Neutrophil (primary cell): ENCODE results near the gene DVL1.
"Not testable (repeated sequence)": the region's sequence is repeated elsewhere in the genome, so short reads cannot be mapped to it uniquely, and the experiment has no call there.

Source experiments
- H3K27ac ChIP-seq: fragments of 200-600 bp; sonication (generic); 2 replicates; pipeline ENCODE4 v1.5.1; 2016; ENCODE audit warnings: mild to moderate bottlenecking, moderate library complexity
- H3K27me3 ChIP-seq: fragments of 200-600 bp; sonication (generic); 2 replicates; pipeline ENCODE4 v1.6.0; 2016; ENCODE audit warnings: mild to moderate bottlenecking
- H3K36me3 ChIP-seq: fragments of 200-600 bp; sonication (generic); 2 replicates; pipeline ENCODE4 v1.5.1; 2017
- H3K4me1 ChIP-seq, 2 experiments: fragments of 200-600 bp in 1 of 2; sonication (generic) in 1 of 2; 1 replicate in 1 of 2; 2 replicates in 1 of 2; pipeline versions ENCODE4 v1.5.1 to v1.6.1; 2013 to 2016; ENCODE audit warnings: low read depth in 1 of 2, low read length in 1 of 2, mild to moderate bottlenecking in 1 of 2, moderate library complexity in 1 of 2; ENCODE audit not compliant: control insufficient read depth in 1 of 2, insufficient read depth in 1 of 2
- H3K4me3 ChIP-seq, 2 experiments: fragments of 200-600 bp in 1 of 2; sonication (generic) in 1 of 2; 1 replicate in 1 of 2; 2 replicates in 1 of 2; pipeline ENCODE4 v1.5.1; 2013 to 2016; ENCODE audit warnings: low read depth in 1 of 2, low read length in 1 of 2, mild to moderate bottlenecking in 1 of 2, moderate library complexity in 1 of 2
- H3K9me3 ChIP-seq: fragments of 200-600 bp; sonication (generic); 2 replicates; pipeline ENCODE4 v1.5.1; 2016
- TF ChIP-seq, protein P1 (sequence below): fragments of 200-600 bp; sonication (generic); IDR thresholded peaks from 2 replicates; pipeline ENCODE4 v1.5.1; 2016; ENCODE audit warnings: antibody characterized with exemption

DVL1 gene

DNA sequence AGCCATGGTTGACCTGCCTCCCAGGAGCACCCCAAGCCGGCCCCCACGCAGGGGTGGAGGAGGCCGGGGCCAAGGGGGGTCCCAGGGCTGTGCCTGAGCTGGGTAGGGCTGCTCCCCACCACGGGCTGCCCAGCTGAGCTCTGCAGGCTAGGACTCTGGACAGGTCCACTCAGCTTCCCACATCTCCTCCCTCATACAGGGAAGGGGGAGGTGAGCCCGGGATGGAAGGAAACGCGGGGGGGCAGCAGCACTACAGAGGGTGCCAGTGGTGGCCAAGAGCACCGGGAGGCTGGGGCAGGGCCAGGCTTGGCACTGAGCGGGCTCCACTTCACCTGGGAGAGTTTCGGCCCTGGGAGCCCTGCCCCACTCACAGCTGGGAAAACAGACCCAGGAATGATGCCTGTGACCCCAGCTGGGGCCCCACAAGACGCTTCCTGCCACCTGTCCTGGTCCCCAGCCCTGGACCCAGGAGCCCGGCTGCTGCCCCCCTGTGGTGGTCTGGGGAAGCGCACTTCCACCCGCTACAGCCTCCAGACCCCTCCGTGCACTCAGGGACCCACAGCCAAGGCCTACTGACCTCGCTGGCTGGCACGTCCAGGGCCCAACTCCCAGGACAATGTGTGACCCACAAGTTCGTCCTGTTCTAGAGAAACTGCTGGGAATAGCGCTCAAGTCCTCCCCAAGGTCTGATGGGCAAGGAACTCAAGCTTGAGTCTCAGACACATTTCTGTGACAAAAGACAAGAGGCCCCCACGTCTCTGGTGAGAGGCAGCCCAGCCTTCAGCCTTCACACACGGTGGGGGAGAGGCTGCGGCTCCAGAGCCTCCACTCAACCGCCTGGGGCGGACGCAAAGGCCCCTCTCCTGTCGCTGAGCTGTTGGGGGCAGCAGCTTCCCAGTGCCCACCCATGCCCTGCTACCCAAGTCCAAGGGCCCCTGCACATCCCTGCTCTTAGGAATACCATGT lies 22.8 kb upstream of the DVL1 start:
- H3K4me1 ChIP-seq = peaks cover 20 to 28% of the 10 kb centered on the region in 2 experiments
- TF ChIP-seq, protein P1, sequence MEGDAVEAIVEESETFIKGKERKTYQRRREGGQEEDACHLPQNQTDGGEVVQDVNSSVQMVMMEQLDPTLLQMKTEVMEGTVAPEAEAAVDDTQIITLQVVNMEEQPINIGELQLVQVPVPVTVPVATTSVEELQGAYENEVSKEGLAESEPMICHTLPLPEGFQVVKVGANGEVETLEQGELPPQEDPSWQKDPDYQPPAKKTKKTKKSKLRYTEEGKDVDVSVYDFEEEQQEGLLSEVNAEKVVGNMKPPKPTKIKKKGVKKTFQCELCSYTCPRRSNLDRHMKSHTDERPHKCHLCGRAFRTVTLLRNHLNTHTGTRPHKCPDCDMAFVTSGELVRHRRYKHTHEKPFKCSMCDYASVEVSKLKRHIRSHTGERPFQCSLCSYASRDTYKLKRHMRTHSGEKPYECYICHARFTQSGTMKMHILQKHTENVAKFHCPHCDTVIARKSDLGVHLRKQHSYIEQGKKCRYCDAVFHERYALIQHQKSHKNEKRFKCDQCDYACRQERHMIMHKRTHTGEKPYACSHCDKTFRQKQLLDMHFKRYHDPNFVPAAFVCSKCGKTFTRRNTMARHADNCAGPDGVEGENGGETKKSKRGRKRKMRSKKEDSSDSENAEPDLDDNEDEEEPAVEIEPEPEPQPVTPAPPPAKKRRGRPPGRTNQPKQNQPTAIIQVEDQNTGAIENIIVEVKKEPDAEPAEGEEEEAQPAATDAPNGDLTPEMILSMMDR = peak; percentile 84

DNA sequence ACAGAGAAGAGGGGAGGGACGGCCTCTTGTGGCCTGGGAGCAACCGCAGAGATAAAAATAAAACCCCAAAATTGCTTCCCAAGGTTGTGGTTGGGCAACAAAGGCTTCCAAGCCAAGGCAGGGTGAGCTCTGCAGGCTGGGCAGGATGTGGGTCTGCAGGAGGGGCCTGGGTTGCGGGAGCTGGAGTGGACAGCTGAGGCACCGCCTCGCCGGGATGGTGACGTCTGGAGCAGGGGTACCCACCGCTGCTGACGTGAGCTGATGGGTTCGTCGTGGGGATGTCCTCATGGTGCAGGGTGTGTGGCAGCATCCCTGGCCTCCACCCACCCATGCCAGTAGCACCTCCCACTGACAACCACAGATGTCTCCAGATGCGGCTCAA lies 22.1 kb upstream of the DVL1 start:
- no peak overlapping the region for H3K4me3 ChIP-seq
- TF ChIP-seq, protein P1 = no peak
- peaks cover 20% of the 10 kb centered on the region for H3K36me3 ChIP-seq
- H3K9me3 ChIP-seq = no peaks in the 10 kb centered on the region
- H3K27me3 ChIP-seq = peaks cover 17% of the 10 kb centered on the region
- H3K27ac ChIP-seq = no peak overlapping the region
- H3K4me1 ChIP-seq = peaks cover 20 to 28% of the 10 kb centered on the region in 2 experiments

More for the DNA sequence above, 22.8 kb upstream of the DVL1 start:
- Histone ChIP-seq H3K27me3 (peaks cover 17% of the 10 kb centered on the region), H3K9me3 (no peaks in the 10 kb centered on the region), H3K4me3 (no peak overlapping the region), H3K27ac (peak overlapping the region; percentile 27), H3K36me3 (peaks cover 20% of the 10 kb centered on the region)

DNA sequence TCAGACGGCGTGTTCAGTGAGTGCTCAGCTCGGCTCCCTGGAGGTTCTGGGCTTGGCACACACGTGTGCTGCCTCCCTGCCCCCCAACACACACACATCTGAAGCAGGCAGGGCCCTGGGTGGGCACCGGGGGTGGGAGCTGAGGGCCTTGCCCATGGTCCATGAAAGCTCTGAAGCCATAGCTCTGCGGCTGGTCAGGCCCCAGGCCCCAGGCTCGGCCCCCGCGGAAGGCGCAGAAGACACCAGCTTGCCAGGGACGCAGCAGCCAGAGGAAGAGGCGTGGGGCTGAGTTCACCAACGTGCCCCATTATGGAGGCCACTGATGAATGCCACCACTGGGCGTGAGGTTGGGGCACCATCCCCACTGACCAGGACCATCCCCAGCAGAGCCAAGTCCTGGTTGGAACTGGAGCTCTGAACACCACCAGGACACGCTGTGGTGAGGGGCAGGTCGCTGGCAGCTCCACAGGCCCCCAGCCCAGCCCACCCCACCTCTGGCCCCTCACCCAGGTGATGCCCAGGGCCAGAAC lies 21.6 kb upstream of the DVL1 start:
- peaks cover 17% of the 10 kb centered on the region for H3K27me3 ChIP-seq
- no peak overlapping the region for H3K27ac ChIP-seq
- H3K4me3 ChIP-seq = no peak overlapping the region
- TF ChIP-seq, protein P1 = no peak
- peaks cover 20 to 28% of the 10 kb centered on the region in 2 experiments for H3K4me1 ChIP-seq
- H3K9me3 ChIP-seq = no peaks in the 10 kb centered on the region
- H3K36me3 ChIP-seq = peaks cover 20% of the 10 kb centered on the region

DNA sequence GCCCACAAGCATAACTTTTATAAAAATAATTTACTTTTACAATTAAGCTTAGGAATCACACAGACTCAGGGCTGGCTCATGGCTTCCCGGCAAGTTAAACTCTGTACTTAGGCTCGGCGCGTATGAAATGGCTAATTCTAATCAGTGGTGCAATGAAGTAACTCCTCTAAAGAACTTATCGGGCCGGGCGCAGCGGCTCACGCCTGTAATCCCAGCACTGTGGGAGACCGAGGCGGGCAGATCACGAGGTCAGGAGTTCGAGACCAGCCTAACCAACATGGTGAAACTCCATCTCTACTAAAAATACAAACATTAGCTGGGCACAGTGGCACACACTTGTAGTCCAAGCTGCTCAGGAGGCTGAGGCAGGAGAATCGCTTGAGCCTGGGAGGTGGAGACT lies 20.9 kb upstream of the DVL1 start:
- not testable (repeated sequence) for H3K9me3 ChIP-seq, H3K4me3 ChIP-seq, H3K27ac ChIP-seq
- Histone ChIP-seq H3K4me1 (peaks cover 20 to 28% of the 10 kb centered on the region in 2 experiments), H3K27me3 (peaks cover 18% of the 10 kb centered on the region), H3K36me3 (peaks cover 20% of the 10 kb centered on the region)

DNA sequence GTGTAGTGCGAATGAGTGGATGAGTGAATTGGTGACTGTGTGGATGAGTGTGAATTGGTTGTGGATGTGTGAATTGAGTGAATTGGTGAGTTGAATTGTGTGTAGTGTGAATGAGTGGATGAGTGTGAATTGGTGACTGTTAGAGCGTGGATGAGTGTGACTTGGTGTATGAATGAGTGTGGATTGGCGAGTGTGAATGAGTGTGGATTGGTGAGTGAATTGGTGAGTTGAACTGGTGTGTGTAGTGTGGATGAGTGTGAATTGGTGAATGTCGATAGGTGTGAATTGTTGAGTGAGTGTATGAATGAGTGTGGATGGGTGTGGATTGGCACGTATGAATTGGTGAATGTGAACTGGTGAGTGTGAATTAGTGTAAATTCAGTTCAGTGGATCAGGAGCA lies 18.1 kb upstream of the DVL1 start:
- Histone ChIP-seq H3K4me3 (no peak overlapping the region), H3K36me3 (no peaks in the 10 kb centered on the region), H3K27me3 (peaks cover 36% of the 10 kb centered on the region), H3K27ac (no peak overlapping the region), H3K9me3 (no peaks in the 10 kb centered on the region), H3K4me1 (peaks cover 9 to 11% of the 10 kb centered on the region in 2 experiments)
- TF ChIP-seq, protein P1 = no peak

DNA sequence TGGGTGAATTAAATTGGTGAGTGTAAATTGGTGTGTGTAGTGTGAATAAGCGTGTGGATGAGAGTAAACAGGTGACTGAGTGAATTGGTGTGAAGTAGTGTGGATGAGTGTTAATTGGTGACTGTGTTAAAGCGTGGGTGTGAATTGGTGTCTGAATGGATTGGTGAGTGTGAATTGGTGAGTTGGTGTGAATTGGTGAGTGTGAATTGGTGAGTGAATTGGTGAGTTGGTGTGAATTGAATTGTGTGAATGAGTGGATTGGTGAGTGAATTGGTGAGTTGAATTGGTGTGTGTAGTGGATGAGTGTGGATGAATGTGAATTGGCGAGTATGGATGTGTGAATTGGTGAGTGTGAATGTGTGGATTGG lies 17.5 kb upstream of the DVL1 start:
- Histone ChIP-seq H3K27me3 (peaks cover 43% of the 10 kb centered on the region), H3K27ac (no peak overlapping the region), H3K4me3 (no peak overlapping the region), H3K4me1 (peaks cover 3 to 5% of the 10 kb centered on the region in 2 experiments), H3K9me3 (no peaks in the 10 kb centered on the region), H3K36me3 (no peaks in the 10 kb centered on the region)
- TF ChIP-seq, protein P1 = no peak
